Stimulated activated CD4-positive, alpha-beta T cell treated with anti-CD3 and anti-CD28 coated beads, Interleukin-15, amount 100 ng/mL, for 48 hours (primary cell): ENCODE measurements around the gene LARP4.
"Not testable (repeated sequence)": the region's sequence is repeated elsewhere in the genome, so short reads cannot be mapped to it uniquely, and the experiment has no call there.

Experiments
- DNase-seq, 2 donors: peaks; one replicate each; pipeline ENCODE4 v3.0.0-alpha.2; 2020; ENCODE audit warnings: low read depth in 2 of 2

LARP4 gene

DNA sequence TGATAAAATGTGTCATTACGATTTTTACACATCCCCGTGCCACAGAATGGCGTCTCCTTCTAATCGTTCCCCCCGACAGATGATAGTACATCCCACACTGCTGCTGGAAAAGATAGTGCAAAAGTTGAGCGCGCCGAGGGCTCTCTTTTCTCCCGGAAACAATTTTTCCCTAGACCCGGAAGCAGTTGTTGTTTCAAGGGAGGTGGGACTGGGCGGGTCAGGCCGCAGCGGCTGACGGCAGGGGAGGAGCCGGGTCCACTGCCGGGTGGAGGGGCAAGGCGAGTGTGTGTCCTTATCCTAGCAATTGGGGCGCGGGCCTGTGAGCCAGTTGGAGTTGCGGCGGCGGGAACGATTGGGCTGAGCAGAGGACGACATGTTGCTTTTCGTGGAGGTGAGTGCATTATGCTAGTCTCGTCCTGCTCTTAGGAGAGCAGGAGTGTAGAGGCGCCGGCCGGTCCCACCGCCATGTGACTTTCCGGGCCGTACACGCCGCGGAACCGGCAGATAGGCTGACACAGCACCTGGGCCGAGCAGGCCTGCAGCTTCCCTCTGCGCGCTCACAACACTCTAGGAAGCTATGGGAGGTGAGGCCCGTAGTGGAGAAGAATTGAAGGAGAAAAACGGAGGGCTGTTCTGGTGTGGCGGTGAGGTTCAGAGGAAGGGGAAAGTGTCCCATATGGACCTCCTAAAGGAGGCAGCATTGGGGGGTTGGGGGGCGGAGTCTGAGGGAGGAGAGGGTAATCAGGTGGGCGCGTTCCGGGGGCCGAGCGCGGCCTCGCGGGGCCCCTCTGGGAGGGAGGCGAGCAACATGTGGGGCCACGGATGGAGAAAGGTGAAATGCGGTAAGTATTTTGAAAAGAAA is at the start of gene LARP4:
Gene LARP4, plus strand, starts transcription at position 248 of the 862 bp plus-strand sequence. Its CDS starts 126 bp downstream, at position 374.
- peak; percentile 86 to 90 for DNase-seq

DNA sequence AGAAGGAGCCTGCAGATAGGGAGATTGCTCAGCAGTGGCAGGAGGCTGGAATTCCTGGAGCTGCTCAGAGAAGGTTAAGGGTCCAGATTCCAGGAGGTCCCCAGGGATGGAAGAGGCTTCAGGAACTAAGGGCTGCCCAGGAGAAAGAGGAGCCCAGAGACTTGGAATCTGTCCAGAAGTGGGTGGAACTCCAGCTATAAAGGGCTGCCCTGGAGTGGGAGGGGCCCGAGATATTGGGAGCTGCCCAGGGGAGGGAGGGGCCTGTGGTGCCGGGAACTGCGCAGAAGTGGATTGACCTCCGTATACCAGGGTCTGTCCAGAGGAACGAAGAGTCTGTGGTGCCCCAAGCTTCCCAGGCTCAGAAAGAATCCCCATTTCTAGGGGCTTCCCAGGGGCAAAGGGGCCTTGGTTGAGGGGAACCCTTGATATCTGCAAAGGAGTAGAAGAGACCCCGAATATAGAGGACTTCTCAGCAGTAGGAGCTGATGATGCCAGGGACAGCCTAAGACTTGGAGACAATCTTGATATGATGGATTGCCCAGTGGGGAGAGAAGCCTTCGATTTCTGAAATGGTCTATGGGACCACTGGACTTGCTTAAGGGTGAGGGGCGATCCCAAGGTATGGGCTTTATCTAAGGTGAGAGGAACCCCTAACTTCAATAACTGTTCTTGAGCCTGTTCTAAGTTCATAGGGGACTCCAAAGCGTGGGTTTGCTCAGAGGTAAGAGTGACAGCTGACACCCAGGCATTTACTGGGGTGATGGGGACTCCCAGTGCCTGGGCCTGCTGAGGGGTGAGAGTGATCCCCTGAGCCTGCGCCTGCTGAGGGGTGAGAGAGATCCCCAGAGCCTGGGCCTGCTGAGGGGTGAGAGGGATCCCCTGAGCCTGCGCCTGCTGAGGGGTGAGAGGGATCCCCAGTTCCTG is 49.3 kb upstream of the LARP4 start:
- no peak for DNase-seq

DNA sequence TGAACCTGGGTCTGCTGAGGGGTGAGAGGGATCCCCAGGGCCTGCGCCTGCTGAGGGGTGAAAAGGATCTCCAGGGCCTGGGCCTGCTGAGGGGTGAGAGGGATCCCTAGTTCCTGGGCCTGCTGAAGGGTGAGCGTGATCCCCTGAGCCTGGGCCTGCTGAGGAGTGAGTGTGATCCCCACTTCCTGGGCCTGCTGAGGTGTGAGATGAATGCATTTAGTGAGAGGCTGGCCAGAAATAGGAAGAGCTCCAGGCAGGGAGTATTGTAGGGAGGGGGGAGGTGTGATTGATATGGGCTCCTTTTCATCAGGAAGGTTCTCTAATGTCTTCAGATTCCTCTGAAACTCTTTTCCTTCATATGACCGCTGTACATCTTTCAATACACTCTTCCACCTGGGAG is 47.3 kb upstream of the LARP4 start:
- no peak for DNase-seq

DNA sequence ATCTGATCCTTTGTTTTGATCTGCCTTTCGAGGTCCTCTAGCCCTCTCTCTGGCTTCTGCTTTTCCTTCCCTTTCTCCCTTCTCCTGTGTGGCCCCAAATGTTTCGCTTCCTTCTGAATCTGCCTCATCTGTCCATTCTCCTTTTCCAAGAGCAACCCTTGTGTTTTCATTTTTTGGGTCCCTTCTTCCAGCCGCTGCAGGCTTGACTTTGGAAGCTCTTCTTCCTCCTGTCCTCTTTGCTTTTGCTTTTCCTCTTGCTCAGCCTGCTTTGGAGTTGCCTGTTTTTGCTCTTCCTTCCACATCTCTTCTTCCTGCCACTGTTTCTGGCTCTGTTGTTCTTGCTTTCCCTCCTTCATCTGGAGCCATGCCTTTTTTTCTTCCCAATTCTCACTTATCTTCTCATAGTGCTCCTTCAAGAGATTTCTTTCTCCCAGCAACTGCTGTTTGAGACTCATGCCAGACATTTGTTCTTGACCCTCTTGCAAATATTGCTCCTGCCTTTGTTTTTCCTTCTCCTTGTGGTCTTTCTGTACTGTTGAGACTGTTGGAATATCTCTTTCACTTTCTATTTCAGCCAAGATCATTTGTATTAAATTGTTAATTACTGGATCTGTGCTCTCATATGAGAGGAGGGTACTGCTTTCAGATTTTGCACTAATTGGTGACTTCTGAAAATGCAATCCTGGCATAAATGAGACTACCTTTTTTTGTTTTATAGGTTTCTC is 46.7 kb upstream of the LARP4 start:
- DNase-seq = no peak

DNA sequence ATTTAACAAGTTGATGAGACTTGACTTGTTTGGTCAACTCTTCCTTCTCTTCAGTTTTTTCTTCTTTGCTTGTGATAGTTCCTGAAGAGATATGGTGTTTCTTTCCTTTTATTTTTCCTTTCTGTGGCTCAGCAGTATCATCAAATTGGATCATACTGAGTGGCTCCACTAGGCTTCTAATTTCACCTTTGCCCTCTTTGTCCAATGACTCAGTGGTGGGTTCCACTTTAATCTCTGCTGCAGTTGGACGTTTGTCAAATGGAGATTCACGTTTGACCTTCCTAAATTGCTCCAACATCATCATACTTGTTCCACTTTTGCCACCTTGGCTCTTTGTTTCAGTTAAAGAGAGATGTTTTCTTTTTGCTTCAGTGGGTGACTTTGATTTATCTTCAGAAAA is 45.8 kb upstream of the LARP4 start:
- no peak for DNase-seq

DNA sequence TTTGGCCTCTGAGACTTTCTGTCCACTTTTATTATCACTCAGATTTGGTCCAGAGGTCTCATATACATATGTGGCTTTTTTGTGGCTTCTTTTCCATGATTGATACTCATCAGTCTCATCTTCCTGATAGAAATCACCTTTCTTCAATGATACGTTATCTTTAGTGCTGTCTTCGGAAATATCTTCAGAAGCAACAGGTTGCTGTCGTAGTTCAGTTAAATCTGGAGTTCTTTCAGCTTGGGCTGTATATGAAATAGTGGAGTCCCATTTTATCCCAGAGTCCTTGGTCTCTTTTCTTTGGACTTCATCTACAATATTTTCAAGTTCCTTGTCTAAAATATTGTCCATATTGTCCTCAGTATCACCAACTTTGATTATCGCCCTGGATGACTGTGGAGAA is 45.3 kb upstream of the LARP4 start:
- no peak for DNase-seq

DNA sequence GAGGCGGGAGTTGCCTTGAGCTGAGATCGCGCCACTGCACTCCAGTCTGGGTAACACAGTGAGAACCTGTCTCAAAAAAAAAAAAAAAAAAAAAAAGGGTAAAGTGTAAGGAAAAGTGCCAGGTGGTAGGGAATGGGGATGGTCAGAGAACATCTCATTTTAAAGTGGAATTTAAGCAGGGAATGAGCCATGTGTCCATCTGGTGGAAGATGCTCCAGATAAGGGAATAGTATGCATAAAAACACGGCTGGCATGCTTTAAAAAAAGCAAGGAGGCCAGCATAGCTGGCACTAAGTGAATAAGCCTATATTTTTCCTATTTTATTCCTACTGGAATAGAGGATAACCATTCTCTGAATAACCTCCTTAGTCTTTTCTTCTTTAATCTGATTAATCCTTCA is 38.0 kb upstream of the LARP4 start:
- DNase-seq = no peak

DNA sequence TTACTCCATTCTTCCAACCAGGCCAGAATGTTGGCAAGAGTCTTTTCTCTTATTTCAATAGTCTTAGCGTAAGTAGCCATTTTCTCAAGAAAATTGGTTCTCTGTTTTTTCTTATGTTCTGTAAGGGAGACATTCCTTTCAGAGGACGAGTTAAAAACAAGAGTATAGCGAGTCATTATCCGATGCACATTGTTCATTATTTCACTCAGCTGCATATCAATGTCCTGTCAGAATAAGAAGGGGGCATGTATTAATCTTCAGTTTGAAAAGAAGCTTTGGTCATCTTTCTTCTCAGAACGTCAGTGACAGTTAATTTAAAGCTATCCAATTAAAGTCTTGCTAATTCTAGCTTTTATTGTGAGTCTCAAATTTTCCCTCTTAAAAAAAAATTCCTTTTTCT is 37.5 kb upstream of the LARP4 start:
- DNase-seq = no peak

DNA sequence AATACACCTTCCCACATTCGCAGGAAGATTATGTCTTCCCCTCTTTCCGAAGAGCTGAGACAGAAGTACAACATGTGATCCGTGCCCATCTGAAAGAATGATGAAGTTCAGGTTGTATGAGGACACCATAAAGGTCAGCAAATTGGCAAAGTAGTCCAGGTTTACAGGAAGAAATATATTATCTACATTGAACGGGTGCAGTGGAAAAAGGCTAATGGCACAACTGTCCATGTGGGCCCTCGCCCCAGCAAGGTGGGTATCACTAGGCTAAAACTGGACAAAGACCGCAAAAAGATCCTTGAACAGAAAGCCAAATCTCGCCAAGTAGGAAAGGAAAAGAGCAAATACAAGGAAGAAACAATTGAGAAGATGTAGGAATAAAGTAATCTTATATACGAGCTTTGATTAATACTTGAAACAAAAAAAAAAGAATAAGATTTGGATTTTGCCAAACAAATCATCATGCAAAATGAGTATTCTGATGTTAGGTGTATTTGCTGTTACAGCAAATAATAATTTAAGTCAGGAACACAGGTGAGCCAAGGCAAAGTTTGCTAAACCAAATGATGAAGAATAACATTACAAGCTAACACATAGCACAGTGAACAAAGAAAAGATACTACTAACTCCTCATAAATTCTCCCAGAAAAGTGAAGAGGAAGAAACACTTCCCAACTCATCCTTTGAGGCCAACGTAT is 34.8 kb upstream of the LARP4 start:
- DNase-seq = no peak

DNA sequence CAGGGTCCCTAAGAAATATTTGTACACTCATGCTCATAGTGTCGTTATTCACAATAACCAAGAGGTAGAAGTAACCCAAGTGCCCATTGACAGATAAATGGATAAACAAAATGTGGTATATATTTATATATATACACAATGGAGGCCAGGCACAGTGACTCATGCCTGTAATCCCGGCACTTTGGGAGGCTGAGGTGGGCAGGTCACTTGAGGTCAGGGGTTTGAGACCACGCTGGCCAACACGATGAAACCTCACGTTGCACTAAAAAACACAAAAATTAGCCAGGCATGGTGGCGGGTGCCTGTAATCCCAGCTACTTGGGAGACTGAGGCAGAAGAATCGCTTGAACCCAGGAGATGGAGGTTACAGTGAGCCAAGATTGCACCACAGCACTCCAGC is 30.0 kb upstream of the LARP4 start:
- DNase-seq = not testable (repeated sequence)

DNA sequence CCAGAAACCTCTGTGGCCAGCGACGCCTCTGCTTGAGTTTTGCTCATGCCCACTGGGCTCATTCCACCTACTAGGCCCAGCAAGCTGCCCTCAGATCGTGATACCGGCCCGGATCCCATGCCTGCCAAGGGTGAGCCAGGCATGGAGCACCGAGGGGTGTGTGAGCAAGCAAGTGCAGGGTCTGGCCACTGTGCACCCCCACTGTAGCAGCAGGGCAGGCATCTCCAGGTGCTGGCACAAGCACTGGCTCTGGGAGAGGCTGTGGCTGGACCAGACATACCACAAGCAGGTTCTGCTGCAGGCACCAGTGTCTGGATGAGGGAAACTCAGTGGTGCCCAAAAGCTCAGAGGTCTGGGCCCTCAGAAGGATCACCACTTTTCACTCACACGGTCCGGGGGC is 24.9 kb upstream of the LARP4 start:
- no peak for DNase-seq

DNA sequence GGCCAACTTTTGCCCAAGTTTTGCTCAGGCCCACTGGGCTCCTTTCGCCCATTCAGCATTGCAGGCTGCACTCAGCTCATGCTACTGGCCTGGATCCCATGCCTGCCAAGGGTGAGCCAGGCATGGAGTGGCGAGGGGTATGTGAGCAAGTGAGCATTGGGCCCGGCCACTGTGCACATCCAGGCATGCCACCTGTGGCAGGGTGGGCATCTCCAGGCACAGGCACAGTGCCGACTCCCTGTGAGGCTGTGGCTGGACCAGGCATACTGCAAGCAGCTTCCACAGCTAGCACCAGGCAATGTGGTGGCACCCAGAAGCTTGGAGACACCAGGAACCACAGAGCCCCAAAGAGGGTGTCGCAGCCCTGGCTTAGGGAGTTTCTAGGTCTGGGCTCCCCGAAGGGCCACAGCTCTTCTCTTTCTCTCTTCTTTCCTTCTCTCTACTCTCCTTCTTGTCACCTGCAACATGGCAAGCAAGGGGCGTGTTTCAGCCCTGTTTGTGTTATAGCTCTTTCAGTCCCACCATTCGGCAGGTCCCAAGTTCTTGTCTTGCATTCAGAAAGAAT is 19.8 kb upstream of the LARP4 start:
- DNase-seq = no peak

DNA sequence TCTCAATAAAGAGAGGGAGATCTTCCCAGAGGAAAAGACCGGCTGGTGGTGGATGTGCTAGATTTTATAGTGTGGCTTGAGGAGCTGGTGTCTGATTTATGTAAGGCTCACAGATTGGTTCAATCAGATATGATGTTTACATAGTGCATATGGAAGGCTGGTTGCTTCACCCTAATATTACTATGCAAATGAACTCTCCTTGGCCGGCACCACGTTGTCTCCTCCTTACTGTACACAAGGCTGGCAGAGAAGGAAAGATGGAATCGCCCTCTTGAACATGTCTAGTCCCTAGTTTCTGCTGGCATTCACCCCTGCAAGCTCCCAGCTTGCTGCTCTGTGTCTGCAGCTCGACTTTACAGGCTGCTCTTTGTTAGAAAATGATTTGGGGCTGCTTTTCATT is 13.2 kb upstream of the LARP4 start:
- DNase-seq = no peak

DNA sequence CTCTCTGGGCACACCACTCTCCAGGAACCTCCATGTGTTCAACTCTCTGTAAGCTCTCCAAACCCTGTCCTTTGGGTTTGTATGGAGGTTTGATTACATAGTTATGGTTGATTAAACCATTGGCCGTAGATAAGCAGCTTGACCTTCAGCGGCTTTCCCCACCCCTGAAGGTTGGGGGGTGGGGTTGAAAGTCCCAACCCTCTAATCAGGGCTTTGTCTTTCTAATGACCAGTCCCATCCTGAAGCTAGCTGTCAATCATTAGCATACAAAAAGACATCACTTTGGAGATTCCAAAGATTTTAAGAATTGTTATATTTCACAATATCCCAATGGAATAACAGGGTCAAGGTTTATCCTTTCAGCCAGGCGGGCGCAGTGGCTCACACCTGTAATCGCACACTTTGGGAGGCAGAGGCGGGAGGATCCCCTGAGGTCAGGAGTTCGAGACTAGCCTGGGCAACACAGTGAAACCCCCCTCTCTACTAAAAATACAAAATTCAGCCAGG is 12.7 kb upstream of the LARP4 start:
- no peak for DNase-seq

DNA sequence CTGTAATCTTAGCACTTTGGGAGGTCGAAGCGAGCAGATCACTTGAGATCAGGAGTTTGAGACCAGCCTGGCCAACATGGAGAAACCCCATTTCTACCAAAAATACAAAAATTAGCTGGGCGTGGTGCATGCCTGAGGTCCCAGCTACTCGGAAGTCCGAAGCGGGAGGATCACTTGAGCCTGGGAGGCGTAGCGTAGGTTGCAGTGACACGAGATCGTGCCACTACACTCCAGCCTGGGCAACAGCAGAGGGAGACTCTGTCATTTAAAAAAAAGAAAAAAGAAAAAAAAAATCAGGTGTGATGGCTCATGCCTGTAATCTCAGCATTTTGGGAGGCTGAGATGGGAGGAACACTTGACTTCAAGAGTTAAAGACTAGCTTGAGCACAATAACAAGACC is 11.9 kb upstream of the LARP4 start:
- not testable (repeated sequence) for DNase-seq

DNA sequence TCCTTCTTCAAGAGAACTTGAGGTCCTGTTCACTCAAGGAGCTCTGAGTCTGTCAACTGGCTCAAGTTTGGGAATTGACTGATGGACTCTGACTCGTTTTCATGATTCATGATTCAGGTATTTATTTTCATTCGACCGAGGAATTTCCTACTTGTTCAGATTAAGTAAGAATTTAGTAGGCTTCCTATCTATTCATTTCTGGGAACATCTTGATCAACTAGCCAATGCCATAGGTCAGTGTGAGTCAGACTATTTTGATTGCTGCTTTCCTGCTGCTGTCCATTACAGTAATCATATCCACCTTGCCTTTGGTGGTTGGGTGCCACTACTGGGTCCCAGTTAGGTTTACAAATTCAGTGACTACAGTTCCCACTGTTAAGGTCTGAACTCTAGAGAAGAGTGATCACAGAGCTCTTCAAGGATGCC is 10.4 kb upstream of the LARP4 start:
- DNase-seq = no peak

DNA sequence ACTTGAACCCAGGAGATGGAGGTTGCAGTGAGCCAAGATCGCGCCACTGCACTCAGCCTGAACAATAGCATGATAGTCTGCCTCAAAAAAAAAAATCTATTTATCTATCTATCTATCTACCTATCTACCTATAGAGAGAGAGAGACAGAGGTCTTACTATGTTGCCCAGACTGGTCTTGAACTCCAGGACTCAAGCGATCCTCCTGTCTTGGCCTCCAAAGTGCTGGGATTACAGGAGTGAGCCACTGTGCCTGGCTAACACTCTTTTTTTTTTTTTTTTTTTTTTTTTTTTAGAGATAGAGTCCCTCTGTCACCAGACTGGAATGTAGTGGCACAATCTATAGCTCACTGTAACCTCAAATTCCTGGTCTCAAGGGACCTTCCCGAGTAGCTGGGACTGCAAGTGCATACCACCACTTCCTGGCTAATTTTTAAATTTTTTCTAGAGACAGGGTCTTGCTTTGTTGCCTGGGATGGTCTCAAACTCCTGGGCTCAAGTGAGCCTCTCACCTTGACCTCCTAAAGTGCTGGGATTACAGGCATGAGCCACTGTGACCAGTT is 6.1 kb upstream of the LARP4 start:
- no peak for DNase-seq

DNA sequence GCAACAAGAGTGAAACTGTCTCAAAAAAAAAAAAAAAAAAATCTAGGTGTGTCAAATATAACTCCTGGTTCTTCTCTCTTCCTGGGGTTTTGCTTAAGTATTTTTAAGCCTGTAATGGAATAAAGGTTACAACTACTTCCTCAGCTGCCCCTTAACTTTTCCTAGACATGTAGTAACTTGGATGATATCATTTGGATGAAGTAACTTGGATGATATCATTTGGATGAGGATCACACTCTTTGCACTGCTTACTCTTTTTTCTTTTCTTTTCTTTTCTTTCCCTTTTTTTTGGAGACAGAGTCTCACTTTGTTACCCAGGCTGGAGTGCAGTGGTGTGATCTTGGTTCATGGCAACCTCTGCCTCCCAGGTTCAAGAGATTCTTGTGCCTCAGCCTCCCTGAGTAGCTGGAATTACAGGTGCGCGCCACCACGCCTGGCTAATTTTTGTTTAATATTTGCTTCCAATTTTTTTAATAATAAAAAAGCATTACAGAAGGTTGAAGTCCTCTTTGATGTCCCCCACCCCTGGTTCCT is 3.5 kb upstream of the LARP4 start:
- DNase-seq = no peak

DNA sequence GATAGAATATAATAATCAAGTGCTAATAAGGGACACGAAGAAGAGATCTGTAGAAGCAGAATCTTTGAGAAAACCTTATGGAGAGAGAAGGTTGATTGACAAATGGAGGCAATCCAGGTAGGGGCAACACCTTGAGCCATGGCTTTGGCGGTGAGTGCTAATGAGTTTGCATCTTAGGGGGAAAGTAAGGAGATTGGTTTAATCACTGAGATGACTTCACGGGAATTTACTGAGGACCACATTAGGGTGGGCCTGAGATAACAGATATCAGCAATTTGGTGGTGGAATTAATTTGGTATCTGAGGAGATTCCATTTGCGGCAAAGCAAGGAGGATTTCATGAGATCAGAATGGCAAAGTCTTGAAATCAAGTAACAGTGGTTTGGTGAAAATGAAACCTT is 1.8 kb upstream of the LARP4 start:
- DNase-seq = no peak

DNA sequence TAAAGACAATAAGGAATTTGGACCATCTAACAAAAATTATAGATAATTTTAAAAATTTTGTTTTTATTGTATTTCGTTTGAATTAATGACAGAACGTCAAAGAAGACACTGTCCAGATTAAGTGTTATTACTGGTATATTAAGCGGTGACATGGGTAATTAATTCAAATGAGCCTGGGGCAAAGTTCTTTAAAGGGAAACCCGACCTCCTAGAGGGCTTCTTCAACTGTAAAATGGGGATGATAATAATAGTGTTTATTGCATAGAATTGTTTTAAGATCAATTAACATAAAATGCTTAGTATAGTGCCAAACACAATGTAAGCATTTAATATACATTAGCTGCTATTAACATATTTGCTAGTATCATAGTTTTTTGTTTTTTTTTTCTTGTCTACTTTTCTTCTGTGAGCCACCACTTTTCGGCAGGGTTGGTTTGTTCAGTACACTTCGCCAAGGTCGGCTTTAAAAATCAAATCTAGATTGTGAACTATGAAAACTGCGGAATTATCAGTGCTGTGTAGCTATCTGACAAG is 514 bp upstream of the LARP4 start:
- no peak for DNase-seq
